Astrocyte of the cerebellum (primary cell): ENCODE measurements around the gene ARHGAP42.

Experiments used
- DNase-seq: peaks from one replicate; pipeline ENCODE4 v3.0.0-alpha.2; 2011; ENCODE audit warnings: low read depth
- H3K4me3 ChIP-seq: 2 replicates; pipeline ENCODE4 v1.5.1; 2011; ENCODE audit warnings: mild to moderate bottlenecking, low read depth, low read length, moderate library complexity
- CTCF ChIP-seq: IDR thresholded peaks from 2 replicates; pipeline ENCODE4 v1.5.1; 2012; ENCODE audit warnings: low read length, low read depth, moderate library complexity, mild to moderate bottlenecking; ENCODE audit errors: missing control alignments
- in situ Hi-C: cut with HindIII; loops from 2 replicates; pipeline ENCODE4 v1.10.0; 2017; ENCODE audit warnings: low sequenced_read_pairs

Gene ARHGAP42

GRCh38 chr11:100861212-100861611, 174.1 kb downstream of the ARHGAP42 start:
- TF ChIP-seq CTCF = no peak
- no peak overlapping the region for H3K4me3 ChIP-seq
- in situ Hi-C loops = no loop called here
- DNase-seq = no peak

- no peak for TF ChIP-seq CTCF
- DNase-seq = peak; percentile 95
- in situ Hi-C loops = no loop called here
- no peak overlapping the region for H3K4me3 ChIP-seq
These were observed 176.0 kb downstream of the ARHGAP42 start for GRCh38 chr11:100863080-100863581.

GRCh38 chr11:100865443-100866065, 178.5 kb downstream of the ARHGAP42 start:
- TF ChIP-seq CTCF = no peak
- in situ Hi-C loops = no loop called here
- H3K4me3 ChIP-seq = no peak overlapping the region
- DNase-seq = no peak

DNA sequence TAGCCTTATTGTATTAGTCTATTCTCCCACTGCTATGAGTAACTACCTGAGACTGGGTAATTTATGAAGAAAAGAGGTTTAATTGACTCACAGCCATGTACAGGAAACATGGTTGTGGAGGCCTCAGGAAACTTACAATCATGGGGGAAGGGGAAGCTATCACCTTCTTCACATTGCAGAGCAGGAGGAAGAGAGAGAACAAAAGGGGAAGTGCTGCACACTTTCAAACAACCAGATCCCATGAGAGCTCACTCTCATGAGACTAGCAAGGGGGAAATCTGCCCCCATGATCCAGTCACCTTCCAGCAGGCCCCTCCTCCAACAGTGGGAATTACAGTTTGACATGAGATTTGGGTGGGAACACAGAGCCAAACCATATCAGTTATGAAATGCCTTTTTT, 179.4 kb downstream of the ARHGAP42 start:
- in situ Hi-C loops = no loop called here
- no peak for DNase-seq
- no peak overlapping the region for H3K4me3 ChIP-seq
- TF ChIP-seq CTCF = no peak

DNA sequence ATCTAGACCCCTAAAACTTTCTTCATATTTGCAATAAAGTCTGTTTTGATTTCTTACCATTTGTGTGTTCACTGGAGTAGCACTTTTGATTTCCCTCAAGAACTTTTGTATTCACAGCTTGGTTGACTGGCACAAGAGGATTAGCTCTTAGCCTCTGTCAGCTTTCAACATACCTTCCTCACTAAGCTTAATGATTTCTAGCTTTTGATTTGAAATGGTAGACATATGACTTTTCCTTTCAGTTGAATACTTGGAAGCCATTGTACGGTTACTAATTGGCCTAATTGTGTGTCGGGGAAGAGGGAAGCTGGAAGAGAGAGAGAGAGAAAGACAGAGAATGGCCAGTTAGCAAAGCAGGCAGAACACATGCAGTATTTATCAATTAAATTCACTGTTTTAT, 180.5 kb downstream of the ARHGAP42 start:
- DNase-seq = no peak
- in situ Hi-C loops = no loop called here
- no peak overlapping the region for H3K4me3 ChIP-seq
- no peak for TF ChIP-seq CTCF

DNA sequence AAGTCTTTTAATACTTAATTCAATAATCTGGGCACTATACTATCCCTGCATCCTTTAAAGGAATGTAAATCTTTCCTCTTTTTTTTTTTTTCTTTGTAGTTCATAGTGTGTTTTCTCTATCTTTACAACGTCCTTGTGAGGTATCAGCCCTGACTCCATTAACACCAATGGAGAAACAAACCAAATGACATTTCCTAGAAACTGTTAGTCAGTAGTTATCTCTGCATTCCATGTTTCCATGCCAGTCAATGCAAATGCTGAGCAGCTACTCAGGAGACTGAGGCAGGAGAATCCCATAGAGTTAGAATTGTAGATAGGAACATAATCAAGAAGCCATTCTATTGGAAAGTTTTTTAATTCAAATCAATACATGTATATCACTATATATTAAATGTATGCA, 182.2 kb downstream of the ARHGAP42 start:
- DNase-seq = no peak
- in situ Hi-C loops = no loop called here
- TF ChIP-seq CTCF = no peak
- no peak overlapping the region for H3K4me3 ChIP-seq

- no peak overlapping the region for H3K4me3 ChIP-seq
- in situ Hi-C loops = no loop called here
- no peak for TF ChIP-seq CTCF
- DNase-seq = no peak
These were observed 183.1 kb downstream of the ARHGAP42 start for GRCh38 chr11:100870138-100870537.
